ENCODE results near the gene TRPM6. TPM values are rescaled to one million over a fixed set of nuclear protein-coding genes. Genes with fewer than 3 reads are reported as not detected.

Gene TRPM6
- total RNA-seq, 3 donors from 2014 or later = 0.80 to 1.3 (median 1.2) TPM

DNA sequence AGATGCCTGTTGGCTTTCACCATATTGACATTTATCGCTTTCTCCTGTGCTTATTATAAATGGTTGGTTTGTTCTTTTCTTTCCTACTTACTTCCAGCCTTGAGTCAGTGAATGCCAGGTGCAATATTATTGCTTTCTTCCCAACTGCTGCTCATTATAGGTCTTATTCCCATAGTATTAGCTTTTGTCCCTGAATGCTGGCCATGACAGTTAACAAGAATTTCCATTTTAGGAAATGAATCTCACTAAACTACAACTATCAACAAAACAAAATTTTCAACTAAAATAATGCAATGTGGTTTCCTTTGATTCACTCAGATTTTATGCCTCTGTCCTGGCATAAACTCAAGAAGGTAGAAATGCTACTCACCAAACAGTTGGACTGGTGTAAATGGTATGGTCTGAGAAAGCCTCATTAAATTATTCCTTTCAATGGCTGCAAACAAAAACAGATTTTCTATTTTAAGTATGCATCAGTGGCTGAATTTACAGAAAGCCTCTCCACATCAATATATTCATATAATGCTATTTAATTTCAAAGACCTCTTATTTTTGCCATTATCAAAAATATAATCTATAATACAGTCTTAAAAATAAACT, 145.4 kb downstream of the TRPM6 start:
- no peak overlapping the region for H3K4me3 ChIP-seq
- no peak for TF ChIP-seq POLR2A (IDR thresholded peaks at IDR 0.05)
- TF ChIP-seq POLR2AphosphoS5 (IDR thresholded peaks at IDR 0.05) = no peak
- TF ChIP-seq CTCF (IDR thresholded peaks at IDR 0.05) = no peak

DNA sequence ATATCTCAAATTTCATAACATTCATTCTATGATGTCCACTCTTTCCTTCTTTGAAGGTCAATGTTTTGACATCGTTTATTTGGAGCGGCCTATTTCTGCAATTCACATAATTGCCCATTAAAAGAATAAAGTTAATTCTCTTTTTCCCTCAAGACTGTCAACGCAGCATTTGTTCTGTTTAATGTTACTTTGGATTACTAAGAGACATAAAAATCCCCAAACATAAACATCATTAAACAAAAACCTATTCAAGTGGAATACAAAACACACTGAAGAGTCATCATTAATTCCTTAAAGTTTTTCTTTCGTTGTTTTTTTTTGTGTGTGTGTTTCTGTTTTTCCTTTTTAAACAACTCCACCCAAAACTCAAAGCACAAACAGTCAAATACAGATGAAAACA, 151.1 kb downstream of the TRPM6 start:
- DNase-seq (ENCODE audit: low spot score in 2 of 2) = no peak
- TF ChIP-seq CTCF (IDR thresholded peaks at IDR 0.05) = no peak
- no peaks in the 10 kb centered on the region for H3K4me1 ChIP-seq
- H3K36me3 ChIP-seq = no peaks in the 10 kb centered on the region
- no peaks in the 10 kb centered on the region for H3K9me3 ChIP-seq
- no peaks in the 10 kb centered on the region for H3K27me3 ChIP-seq
- intact Hi-C loops (cut with DNase I; ENCODE audit: low total_unique reads) = no loop called here
- no peak overlapping the region for H3K27ac ChIP-seq
- H3K4me3 ChIP-seq = no peak overlapping the region

More for the DNA sequence above, 145.4 kb downstream of the TRPM6 start:
- no peaks in the 10 kb centered on the region for H3K9me3 ChIP-seq
- no peaks in the 10 kb centered on the region for H3K27me3 ChIP-seq
- no peaks in the 10 kb centered on the region for H3K36me3 ChIP-seq
- H3K4me1 ChIP-seq = no peaks in the 10 kb centered on the region
- no peak for DNase-seq (ENCODE audit: low spot score in 2 of 2)
- intact Hi-C loops (cut with DNase I; ENCODE audit: low total_unique reads) = no loop called here
- no peak overlapping the region for H3K27ac ChIP-seq

GRCh38 chr9:74735761-74736160, 152.0 kb downstream of the TRPM6 start:
- H3K27me3 ChIP-seq = no peaks in the 10 kb centered on the region
- H3K36me3 ChIP-seq = no peaks in the 10 kb centered on the region
- no peak overlapping the region for H3K27ac ChIP-seq
- H3K9me3 ChIP-seq = no peaks in the 10 kb centered on the region
- intact Hi-C loops (cut with DNase I; ENCODE audit: low total_unique reads) = no loop called here
- H3K4me3 ChIP-seq = no peak overlapping the region
- no peaks in the 10 kb centered on the region for H3K4me1 ChIP-seq
- TF ChIP-seq POLR2A (IDR thresholded peaks at IDR 0.05) (no peak), POLR2AphosphoS5 (IDR thresholded peaks at IDR 0.05) (no peak), CTCF (IDR thresholded peaks at IDR 0.05) (no peak)
- DNase-seq (ENCODE audit: low spot score in 2 of 2) = no peak

GRCh38 chr9:74729136-74729695, 158.5 kb downstream of the TRPM6 start:
- peak overlapping the region in 2 of 3 donors; percentile 4 to 43 for H3K4me3 ChIP-seq
- H3K4me1 ChIP-seq = no peaks in the 10 kb centered on the region
- no peaks in the 10 kb centered on the region for H3K27me3 ChIP-seq
- H3K36me3 ChIP-seq = no peaks in the 10 kb centered on the region
- no peak overlapping the region for H3K27ac ChIP-seq
- TF ChIP-seq POLR2A (IDR thresholded peaks at IDR 0.05) (no peak), CTCF (IDR thresholded peaks at IDR 0.05) (no peak), POLR2AphosphoS5 (IDR thresholded peaks at IDR 0.05) (no peak)
- DNase-seq (ENCODE audit: low spot score in 2 of 2) = no peak
- no peaks in the 10 kb centered on the region for H3K9me3 ChIP-seq
- intact Hi-C loops (cut with DNase I; ENCODE audit: low total_unique reads) = no loop called here

DNA sequence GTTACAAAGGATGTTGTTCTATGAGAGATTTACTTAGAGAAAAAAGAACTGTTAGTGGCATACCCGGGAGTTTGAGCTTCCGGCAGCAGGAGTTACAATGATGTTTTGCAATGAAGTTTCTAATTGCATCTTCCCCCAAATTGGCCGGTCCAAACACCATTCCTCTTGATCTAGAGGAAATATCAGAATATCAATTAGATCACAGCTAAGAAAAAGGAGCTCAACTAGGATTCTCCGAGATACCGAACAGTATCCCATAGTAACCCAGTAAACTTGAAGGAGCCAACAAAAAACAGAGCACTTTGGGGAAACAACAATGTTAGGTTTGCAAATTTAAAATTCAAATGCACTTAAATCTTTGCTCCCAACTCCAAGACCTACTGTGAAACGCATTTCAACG, 159.5 kb downstream of the TRPM6 start:
- TF ChIP-seq POLR2AphosphoS5 (IDR thresholded peaks at IDR 0.05) (no peak), POLR2A (IDR thresholded peaks at IDR 0.05) (no peak), CTCF (IDR thresholded peaks at IDR 0.05) (no peak)
- H3K27ac ChIP-seq = no peak overlapping the region
- no peaks in the 10 kb centered on the region for H3K4me1 ChIP-seq
- no peaks in the 10 kb centered on the region for H3K36me3 ChIP-seq
- no peaks in the 10 kb centered on the region for H3K27me3 ChIP-seq
- H3K4me3 ChIP-seq = no peak overlapping the region
- no peak for DNase-seq (ENCODE audit: low spot score in 2 of 2)
- no peaks in the 10 kb centered on the region for H3K9me3 ChIP-seq
- intact Hi-C loops (cut with DNase I; ENCODE audit: low total_unique reads) = no loop called here

Data from breast epithelium (tissue), 4 donors.